Mucosa of stomach (tissue), 1 donor: Measurements from ENCODE around the gene ITPRIP.

ENCODE experiments used
- H3K27me3 ChIP-seq: one replicate; pipeline ENCODE4 v1.7.0; 2013; ENCODE audit warnings: mild to moderate bottlenecking, low read length; ENCODE audit not compliant: control insufficient read depth, insufficient read depth
- H3K36me3 ChIP-seq: one replicate; pipeline ENCODE4 v1.7.0; 2013; ENCODE audit warnings: low read length; ENCODE audit not compliant: control insufficient read depth, insufficient read depth
- H3K4me1 ChIP-seq: one replicate; pipeline ENCODE4 v1.7.0; 2013; ENCODE audit warnings: mild to moderate bottlenecking, low read length; ENCODE audit not compliant: control insufficient read depth, insufficient read depth
- H3K4me3 ChIP-seq: one replicate; pipeline ENCODE4 v1.7.0; 2013; ENCODE audit warnings: low read length
- H3K9ac ChIP-seq: one replicate; pipeline ENCODE4 v1.7.0; 2013; ENCODE audit warnings: mild to moderate bottlenecking, low read length, moderate library complexity
- H3K9me3 ChIP-seq: one replicate; pipeline ENCODE4 v1.7.0; 2013; ENCODE audit warnings: mild to moderate bottlenecking, low read length, moderate library complexity; ENCODE audit not compliant: control insufficient read depth
- donor health status: Pancreatic carcinoma.

The ITPRIP gene

GRCh38 chr10:104337985-104338735, at the start of gene ITPRIP:
Gene ITPRIP, minus strand, starts transcription at chr10:104338465. Its CDS starts 22,414 bp downstream, at chr10:104316051.
- Histone ChIP-seq H3K27me3 (no peaks in the 10 kb centered on the region), H3K4me1 (peaks cover 32% of the 10 kb centered on the region), H3K9ac (peak within 1 kb of the TSS; percentile 87), H3K4me3 (peak within 1 kb of the TSS; percentile 84), H3K36me3 (no peaks in the 10 kb centered on the region), H3K9me3 (no peaks in the 10 kb centered on the region)

- H3K27me3 ChIP-seq, result no peaks in the 10 kb centered on the region
- no peaks in the 10 kb centered on the region for H3K36me3 ChIP-seq
- no peak overlapping the region for H3K9ac ChIP-seq
- no peak overlapping the region for H3K4me3 ChIP-seq
- H3K9me3 ChIP-seq, result no peaks in the 10 kb centered on the region
- H3K4me1 ChIP-seq, result no peaks in the 10 kb centered on the region
Measured at GRCh38 chr10:104387130-104387888, 49.0 kb upstream of the ITPRIP start.

- no peaks in the 10 kb centered on the region for H3K36me3 ChIP-seq
- no peak overlapping the region for H3K4me3 ChIP-seq
- H3K9me3 ChIP-seq, result no peaks in the 10 kb centered on the region
- no peaks in the 10 kb centered on the region for H3K4me1 ChIP-seq
- H3K9ac ChIP-seq, result no peak overlapping the region
- H3K27me3 ChIP-seq, result no peaks in the 10 kb centered on the region
Measured at GRCh38 chr10:104380336-104380735, 42.1 kb upstream of the ITPRIP start.

- Histone ChIP-seq H3K9ac (no peak overlapping the region), H3K4me3 (no peak overlapping the region), H3K27me3 (no peaks in the 10 kb centered on the region), H3K36me3 (no peaks in the 10 kb centered on the region), H3K9me3 (no peaks in the 10 kb centered on the region), H3K4me1 (no peaks in the 10 kb centered on the region)
Measured at GRCh38 chr10:104376784-104377300, 38.6 kb upstream of the ITPRIP start.

GRCh38 chr10:104374591-104374990, 36.3 kb upstream of the ITPRIP start:
- Histone ChIP-seq H3K4me1 (no peaks in the 10 kb centered on the region), H3K36me3 (no peaks in the 10 kb centered on the region), H3K9me3 (no peaks in the 10 kb centered on the region), H3K27me3 (no peaks in the 10 kb centered on the region), H3K9ac (no peak overlapping the region), H3K4me3 (no peak overlapping the region)

GRCh38 chr10:104371753-104372152, 33.5 kb upstream of the ITPRIP start:
- Histone ChIP-seq H3K4me1 (no peaks in the 10 kb centered on the region), H3K36me3 (no peaks in the 10 kb centered on the region), H3K9me3 (no peaks in the 10 kb centered on the region), H3K27me3 (no peaks in the 10 kb centered on the region), H3K4me3 (no peak overlapping the region), H3K9ac (no peak overlapping the region)

- H3K4me1 ChIP-seq, result no peaks in the 10 kb centered on the region
- no peak overlapping the region for H3K4me3 ChIP-seq
- H3K27me3 ChIP-seq, result no peaks in the 10 kb centered on the region
- H3K9ac ChIP-seq, result no peak overlapping the region
- H3K36me3 ChIP-seq, result no peaks in the 10 kb centered on the region
- H3K9me3 ChIP-seq, result no peaks in the 10 kb centered on the region
Measured at GRCh38 chr10:104368381-104368780, 30.1 kb upstream of the ITPRIP start.

- H3K4me1 ChIP-seq, result no peaks in the 10 kb centered on the region
- H3K36me3 ChIP-seq, result no peaks in the 10 kb centered on the region
- no peak overlapping the region for H3K9ac ChIP-seq
- H3K9me3 ChIP-seq, result no peaks in the 10 kb centered on the region
- H3K4me3 ChIP-seq, result no peak overlapping the region
- H3K27me3 ChIP-seq, result peaks cover 4% of the 10 kb centered on the region
Measured at GRCh38 chr10:104367904-104368303, 29.6 kb upstream of the ITPRIP start.

GRCh38 chr10:104359811-104360210, 21.5 kb upstream of the ITPRIP start:
- no peaks in the 10 kb centered on the region for H3K9me3 ChIP-seq
- H3K4me3 ChIP-seq, result no peak overlapping the region
- peaks cover 5% of the 10 kb centered on the region for H3K27me3 ChIP-seq
- H3K9ac ChIP-seq, result no peak overlapping the region
- no peaks in the 10 kb centered on the region for H3K36me3 ChIP-seq
- H3K4me1 ChIP-seq, result no peaks in the 10 kb centered on the region

GRCh38 chr10:104353325-104354048, 15.2 kb upstream of the ITPRIP start, which contains the start of gene CFAP58:
Gene CFAP58, plus strand, starts transcription at chr10:104353833. Its CDS starts 65 bp downstream, at chr10:104353898.
- peaks cover 18% of the 10 kb centered on the region for H3K4me1 ChIP-seq
- H3K9me3 ChIP-seq, result no peaks in the 10 kb centered on the region
- H3K36me3 ChIP-seq, result no peaks in the 10 kb centered on the region
- no peak within 1 kb of the TSS for H3K4me3 ChIP-seq
- H3K9ac ChIP-seq, result peak within 1 kb of the TSS; percentile 9
- H3K27me3 ChIP-seq, result no peaks in the 10 kb centered on the region

- no peak overlapping the region for H3K4me3 ChIP-seq
- H3K36me3 ChIP-seq, result no peaks in the 10 kb centered on the region
- H3K9me3 ChIP-seq, result no peaks in the 10 kb centered on the region
- no peaks in the 10 kb centered on the region for H3K27me3 ChIP-seq
- peaks cover 18% of the 10 kb centered on the region for H3K4me1 ChIP-seq
- H3K9ac ChIP-seq, result no peak overlapping the region
Measured at GRCh38 chr10:104351919-104352318, 13.7 kb upstream of the ITPRIP start.
